Neural cell (in vitro differentiated cells): ENCODE measurements around the gene CTSA.

Experiments used
- EP300 ChIP-seq: fragments of 450-650 bp; conservative IDR thresholded peaks from 2 replicates; pipeline ENCODE4 v1.6.1; 2014; ENCODE audit warnings: antibody characterized with exemption, mild to moderate bottlenecking, moderate library complexity; ENCODE audit not compliant: poor library complexity, severe bottlenecking
- EZH2 ChIP-seq: fragments of 200-600, 300-800 bp; shearing (Covaris generic), sonication (generic); IDR thresholded peaks from 2 replicates; pipeline ENCODE4 v1.6.1; 2014; ENCODE audit warnings: antibody characterized with exemption, low read length, borderline replicate concordance, mild to moderate bottlenecking; ENCODE audit not compliant: insufficient read depth, poor library complexity, severe bottlenecking
- MXI1 ChIP-seq: fragments of 450-650 bp; conservative IDR thresholded peaks from 2 replicates; pipeline ENCODE4 v1.6.1; 2014; ENCODE audit warnings: antibody characterized with exemption, mild to moderate bottlenecking; ENCODE audit not compliant: poor library complexity, severe bottlenecking
- POLR2AphosphoS5 ChIP-seq: IDR thresholded peaks from 2 replicates; pipeline ENCODE4 v1.6.1; 2012
- RAD21 ChIP-seq: fragments of 450-650 bp; conservative IDR thresholded peaks from 2 replicates; pipeline ENCODE4 v1.6.1; 2014; ENCODE audit warnings: antibody characterized with exemption, mild to moderate bottlenecking, moderate library complexity
- SMC3 ChIP-seq: fragments of 450-650 bp; conservative IDR thresholded peaks from 2 replicates; pipeline ENCODE4 v1.6.1; 2014; ENCODE audit warnings: antibody characterized with exemption, mild to moderate bottlenecking, moderate library complexity; ENCODE audit not compliant: poor library complexity
- TF ChIP-seq, protein P1 (sequence below): fragments of 450-650 bp; IDR thresholded peaks from 2 replicates; pipeline ENCODE4 v1.5.1; 2014; ENCODE audit warnings: antibody characterized with exemption, mild to moderate bottlenecking, moderate library complexity; ENCODE audit not compliant: poor library complexity, severe bottlenecking
- TF ChIP-seq, protein P2 (sequence below): IDR thresholded peaks from 2 replicates; pipeline ENCODE4 v1.6.1; 2012; ENCODE audit warnings: borderline replicate concordance

DNA sequence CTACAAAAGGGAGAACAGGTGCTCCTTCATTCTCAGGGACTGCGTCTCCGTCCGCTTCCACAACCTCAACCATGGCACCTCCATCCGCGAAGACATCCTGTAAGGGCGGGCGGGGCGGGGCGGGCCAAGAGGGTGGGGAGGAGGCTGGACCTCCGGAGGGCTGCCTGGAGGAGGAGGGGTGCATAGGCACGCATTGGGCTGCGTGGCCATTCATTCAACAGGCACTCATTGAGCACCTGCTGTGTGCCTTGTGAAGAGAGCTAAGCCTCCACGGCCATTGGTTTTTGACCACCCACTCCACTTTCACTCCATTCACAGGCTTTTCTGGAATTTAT lies 33.3 kb upstream of the CTSA start:
- TF ChIP-seq, protein P1, sequence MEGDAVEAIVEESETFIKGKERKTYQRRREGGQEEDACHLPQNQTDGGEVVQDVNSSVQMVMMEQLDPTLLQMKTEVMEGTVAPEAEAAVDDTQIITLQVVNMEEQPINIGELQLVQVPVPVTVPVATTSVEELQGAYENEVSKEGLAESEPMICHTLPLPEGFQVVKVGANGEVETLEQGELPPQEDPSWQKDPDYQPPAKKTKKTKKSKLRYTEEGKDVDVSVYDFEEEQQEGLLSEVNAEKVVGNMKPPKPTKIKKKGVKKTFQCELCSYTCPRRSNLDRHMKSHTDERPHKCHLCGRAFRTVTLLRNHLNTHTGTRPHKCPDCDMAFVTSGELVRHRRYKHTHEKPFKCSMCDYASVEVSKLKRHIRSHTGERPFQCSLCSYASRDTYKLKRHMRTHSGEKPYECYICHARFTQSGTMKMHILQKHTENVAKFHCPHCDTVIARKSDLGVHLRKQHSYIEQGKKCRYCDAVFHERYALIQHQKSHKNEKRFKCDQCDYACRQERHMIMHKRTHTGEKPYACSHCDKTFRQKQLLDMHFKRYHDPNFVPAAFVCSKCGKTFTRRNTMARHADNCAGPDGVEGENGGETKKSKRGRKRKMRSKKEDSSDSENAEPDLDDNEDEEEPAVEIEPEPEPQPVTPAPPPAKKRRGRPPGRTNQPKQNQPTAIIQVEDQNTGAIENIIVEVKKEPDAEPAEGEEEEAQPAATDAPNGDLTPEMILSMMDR: no peak
- TF ChIP-seq EZH2: no peak
- TF ChIP-seq POLR2AphosphoS5: no peak
- TF ChIP-seq RAD21: no peak
- TF ChIP-seq EP300: no peak
- no peak for TF ChIP-seq MXI1
- TF ChIP-seq, protein P2, sequence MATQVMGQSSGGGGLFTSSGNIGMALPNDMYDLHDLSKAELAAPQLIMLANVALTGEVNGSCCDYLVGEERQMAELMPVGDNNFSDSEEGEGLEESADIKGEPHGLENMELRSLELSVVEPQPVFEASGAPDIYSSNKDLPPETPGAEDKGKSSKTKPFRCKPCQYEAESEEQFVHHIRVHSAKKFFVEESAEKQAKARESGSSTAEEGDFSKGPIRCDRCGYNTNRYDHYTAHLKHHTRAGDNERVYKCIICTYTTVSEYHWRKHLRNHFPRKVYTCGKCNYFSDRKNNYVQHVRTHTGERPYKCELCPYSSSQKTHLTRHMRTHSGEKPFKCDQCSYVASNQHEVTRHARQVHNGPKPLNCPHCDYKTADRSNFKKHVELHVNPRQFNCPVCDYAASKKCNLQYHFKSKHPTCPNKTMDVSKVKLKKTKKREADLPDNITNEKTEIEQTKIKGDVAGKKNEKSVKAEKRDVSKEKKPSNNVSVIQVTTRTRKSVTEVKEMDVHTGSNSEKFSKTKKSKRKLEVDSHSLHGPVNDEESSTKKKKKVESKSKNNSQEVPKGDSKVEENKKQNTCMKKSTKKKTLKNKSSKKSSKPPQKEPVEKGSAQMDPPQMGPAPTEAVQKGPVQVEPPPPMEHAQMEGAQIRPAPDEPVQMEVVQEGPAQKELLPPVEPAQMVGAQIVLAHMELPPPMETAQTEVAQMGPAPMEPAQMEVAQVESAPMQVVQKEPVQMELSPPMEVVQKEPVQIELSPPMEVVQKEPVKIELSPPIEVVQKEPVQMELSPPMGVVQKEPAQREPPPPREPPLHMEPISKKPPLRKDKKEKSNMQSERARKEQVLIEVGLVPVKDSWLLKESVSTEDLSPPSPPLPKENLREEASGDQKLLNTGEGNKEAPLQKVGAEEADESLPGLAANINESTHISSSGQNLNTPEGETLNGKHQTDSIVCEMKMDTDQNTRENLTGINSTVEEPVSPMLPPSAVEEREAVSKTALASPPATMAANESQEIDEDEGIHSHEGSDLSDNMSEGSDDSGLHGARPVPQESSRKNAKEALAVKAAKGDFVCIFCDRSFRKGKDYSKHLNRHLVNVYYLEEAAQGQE: no peak
- TF ChIP-seq SMC3: no peak
